Renal cortex interstitium (tissue), 15 donors: ENCODE data around the gene ENDOV. TPM values are rescaled to one million over a fixed set of nuclear protein-coding genes. Genes with fewer than 3 reads are reported as not detected.
A peak's percentile ranks its signal among the peaks of the same experiment; 100 is the strongest.

ENCODE experiments used
- DNase-seq, 11 donors: peaks; one replicate each; pipeline ENCODE4 v3.0.0-alpha.2; 2013; ENCODE audit warnings: low read depth in 9 of 11, low spot score in 4 of 11; ENCODE audit errors: extremely low read depth in 1 of 11
- long read RNA-seq, 16 experiments: transcript quantifications; one replicate each; lab custom pipeline, GENCODE V29; 2026
- polyA plus RNA-seq, 3 donors: library from polyadenylated mRNA; unstranded; fragments of 120-200 nt; gene quantifications; one replicate each; pipeline ENCODE4 v1.2.1, GENCODE V29; 2013; ENCODE audit not compliant: insufficient read length in 3 of 3

The ENDOV gene
- polyA plus RNA-seq, result 10 to 100 TPM; 28.7 to 40.9 (median 34.6) TPM
- long read RNA-seq, donor 1, partial matches to known transcripts, result 0 of 1 reads
- long read RNA-seq, donor 1, other reads (novel, unspliced or antisense), result 0 of 1 reads
- long read RNA-seq, donor 2, partial matches to known transcripts, result 0 of 2 reads
- long read RNA-seq, donor 2, other reads (novel, unspliced or antisense), result 0 of 2 reads
- long read RNA-seq, donor 3, transcript ENDOV-213 (9 exons, 2,680 nt), result major isoform, 5 of 6 reads
- long read RNA-seq, donor 3, partial matches to known transcripts, result 0 of 6 reads
- long read RNA-seq, donor 3, other reads (novel, unspliced or antisense), result 0 of 6 reads
- long read RNA-seq, donor 4, partial matches to known transcripts, result 0 of 3 reads
- long read RNA-seq, donor 4, other reads (novel, unspliced or antisense), result 0 of 3 reads
- long read RNA-seq, donor 5, result 0 reads
- long read RNA-seq, donor 6, partial matches to known transcripts, result 0 of 2 reads
- long read RNA-seq, donor 6, other reads (novel, unspliced or antisense), result 0 of 2 reads
- long read RNA-seq, donor 7, partial matches to known transcripts, result 0 of 4 reads
- long read RNA-seq, donor 7, other reads (novel, unspliced or antisense), result 0 of 4 reads
- long read RNA-seq, donor 8, result 0 reads
- long read RNA-seq, donor 9, partial matches to known transcripts, result 0 of 6 reads
- long read RNA-seq, donor 9, other reads (novel, unspliced or antisense), result 0 of 6 reads
- long read RNA-seq, donor 10, partial matches to known transcripts, result 0 of 2 reads
- long read RNA-seq, donor 10, other reads (novel, unspliced or antisense), result 0 of 2 reads
- long read RNA-seq, donor 11, partial matches to known transcripts, result 0 of 1 reads
- long read RNA-seq, donor 11, other reads (novel, unspliced or antisense), result 0 of 1 reads
- long read RNA-seq, donor 12, partial matches to known transcripts, result 0 of 2 reads
- long read RNA-seq, donor 12, other reads (novel, unspliced or antisense), result 0 of 2 reads
- long read RNA-seq, donor 13, result 0 reads
- long read RNA-seq, donor 14, partial matches to known transcripts, result 0 of 1 reads
- long read RNA-seq, donor 14, other reads (novel, unspliced or antisense), result 0 of 1 reads
- long read RNA-seq, donor 15, result 0 reads
- long read RNA-seq, donor 16, partial matches to known transcripts, result 0 of 8 reads
- long read RNA-seq, donor 16, other reads (novel, unspliced or antisense), result 0 of 8 reads

DNA sequence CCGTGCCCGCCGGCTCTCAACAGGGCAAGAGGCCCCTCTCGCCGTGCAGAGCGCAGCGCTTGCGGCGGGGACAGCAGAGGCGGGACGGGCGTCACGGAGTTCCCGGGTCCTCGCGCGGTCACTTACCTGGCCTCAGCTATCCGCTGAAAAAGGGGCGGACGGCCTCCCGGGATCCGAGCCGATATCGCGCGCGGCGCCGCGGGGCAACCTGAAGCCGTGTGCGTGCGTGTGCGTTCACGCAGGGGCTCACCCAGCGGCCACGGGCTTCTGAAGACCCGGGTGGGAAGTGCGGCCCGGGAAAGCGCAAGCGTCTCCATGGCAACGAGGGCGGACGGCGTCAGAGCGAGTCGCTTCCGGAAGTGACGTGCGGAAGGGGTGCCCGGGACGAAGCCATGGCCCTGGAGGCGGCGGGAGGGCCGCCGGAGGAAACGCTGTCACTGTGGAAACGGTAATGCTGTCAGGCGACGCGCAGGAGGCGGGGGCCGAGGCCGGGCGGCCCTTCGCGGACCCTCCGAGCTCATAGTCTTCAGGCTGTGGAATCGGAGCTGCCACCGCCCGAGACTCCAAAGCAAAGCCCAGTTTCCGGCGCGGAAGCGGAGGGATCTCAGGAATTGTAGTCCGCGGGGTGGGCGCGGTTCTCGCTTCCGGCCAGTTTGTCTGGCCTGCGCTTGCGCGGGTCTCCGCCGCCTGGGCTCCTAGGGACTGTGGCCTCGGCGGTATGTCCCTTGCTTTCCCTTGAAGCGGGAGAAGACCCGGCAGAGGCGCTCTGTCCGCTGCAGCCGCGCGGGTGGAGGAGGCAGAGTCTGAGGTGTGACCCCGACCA is at the start of gene ENDOV:
ENDOV (plus strand) TSS at position 365 of the 823 bp plus-strand sequence; CDS start at position 393, 28 bp downstream.
- DNase-seq, result peak; percentile 86 to 96 (median 95)

DNA sequence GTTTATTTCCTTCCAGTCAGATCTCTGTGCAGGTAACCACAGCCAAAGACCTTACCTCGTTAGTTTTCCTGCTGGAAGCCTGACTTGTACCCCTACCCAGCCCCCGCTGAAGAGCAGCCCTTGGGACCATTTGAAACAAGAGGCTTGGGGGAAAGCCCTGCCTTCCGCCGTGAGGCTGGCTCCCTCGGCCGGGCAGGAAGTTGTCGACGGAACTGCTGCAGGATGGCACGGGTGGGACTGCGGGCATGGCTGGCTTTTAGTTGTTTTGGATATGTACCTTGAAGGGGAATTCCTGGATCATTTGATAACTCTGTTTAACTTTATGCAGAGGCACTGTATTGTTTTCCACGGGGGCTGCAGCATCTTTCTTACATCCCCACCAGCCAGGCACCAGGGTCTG is 49.0 kb upstream of the ENDOV start:
- no peak for DNase-seq

DNA sequence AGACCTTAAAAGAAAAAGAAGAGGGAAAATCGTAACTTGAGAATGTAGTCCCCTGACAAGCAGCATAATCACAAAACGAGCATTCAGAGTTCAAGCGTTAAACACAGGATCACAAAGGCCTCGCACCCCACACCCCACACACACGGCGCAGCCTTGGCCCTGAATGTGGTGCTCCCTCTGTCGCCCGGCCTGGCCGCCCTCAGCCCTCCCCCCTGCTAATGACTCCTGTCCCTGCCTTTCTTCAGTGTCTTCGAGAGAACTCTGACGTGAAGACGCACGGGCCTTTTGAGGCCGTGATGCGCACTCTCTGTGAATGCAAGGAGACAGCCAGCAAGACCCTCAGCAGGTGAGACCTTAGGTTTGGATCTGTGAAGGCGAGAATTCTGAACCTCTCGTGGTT is 47.5 kb upstream of the ENDOV start:
- DNase-seq, result no peak

DNA sequence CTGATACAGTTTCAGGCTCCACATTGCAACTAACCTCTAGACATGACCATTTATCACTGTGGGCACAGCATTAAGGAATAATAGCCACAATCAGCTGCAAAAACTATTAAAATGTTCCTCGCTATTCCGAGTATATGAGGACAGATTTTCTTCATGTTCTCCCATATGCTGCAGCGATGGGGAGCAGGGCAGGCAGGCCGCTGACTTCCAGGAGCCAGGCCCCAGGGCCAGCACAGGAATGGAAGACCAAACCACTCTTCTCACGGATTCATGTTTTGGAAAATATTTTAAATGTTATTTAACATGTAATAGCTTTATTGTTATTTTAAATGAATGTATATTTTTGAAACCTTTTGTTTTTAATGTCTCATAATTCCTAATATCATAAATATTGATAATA is 43.8 kb upstream of the ENDOV start:
- no peak for DNase-seq

DNA sequence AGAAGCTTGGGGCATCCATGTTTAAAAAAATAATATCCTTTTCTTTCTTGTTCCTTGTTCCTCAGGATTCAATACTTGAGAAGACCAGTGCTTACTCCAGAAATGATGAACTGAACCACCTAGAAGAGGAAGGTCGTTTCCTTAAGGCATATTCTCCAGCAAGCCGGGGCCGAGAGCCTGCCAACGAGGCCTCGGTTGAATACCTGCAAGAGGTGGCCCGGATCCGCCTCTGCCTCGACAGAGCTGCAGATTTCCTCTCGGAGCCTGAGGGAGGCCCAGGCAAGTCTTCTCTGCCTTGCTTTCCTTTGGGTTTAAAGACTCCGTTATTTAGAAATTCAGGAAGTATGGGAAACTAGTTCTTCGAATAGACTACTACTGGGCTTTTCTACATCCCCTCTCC is 42.5 kb upstream of the ENDOV start:
- DNase-seq, result no peak

DNA sequence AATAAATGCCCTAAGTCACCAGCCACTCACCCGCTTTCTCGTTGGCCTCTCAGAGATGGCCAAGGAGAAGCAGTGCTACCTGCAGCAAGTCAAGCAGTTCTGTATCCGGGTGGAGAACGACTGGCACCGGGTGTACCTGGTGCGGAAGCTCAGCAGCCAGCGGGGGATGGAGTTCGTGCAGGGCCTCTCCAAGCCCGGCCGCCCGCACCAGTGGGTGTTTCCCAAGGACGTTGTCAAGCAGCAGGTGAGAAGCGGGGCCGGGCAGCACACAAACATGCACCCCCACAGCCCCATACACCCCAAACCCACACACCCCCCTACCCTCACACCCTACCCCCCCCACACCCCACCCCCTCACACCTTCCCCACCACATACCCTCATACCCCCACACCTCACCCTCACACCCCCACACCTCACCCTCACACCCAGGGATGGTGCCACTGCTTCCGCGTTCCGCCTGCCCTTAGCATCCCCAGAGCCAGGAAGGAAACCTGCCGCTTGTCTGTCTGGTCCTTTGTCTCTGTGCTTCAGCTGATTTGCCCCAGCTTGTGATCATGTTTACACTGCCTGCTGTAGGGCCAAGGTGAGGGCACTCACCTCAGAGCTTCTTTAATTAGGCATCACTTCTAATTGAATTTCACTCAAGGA is 41.9 kb upstream of the ENDOV start:
- DNase-seq, result no peak

DNA sequence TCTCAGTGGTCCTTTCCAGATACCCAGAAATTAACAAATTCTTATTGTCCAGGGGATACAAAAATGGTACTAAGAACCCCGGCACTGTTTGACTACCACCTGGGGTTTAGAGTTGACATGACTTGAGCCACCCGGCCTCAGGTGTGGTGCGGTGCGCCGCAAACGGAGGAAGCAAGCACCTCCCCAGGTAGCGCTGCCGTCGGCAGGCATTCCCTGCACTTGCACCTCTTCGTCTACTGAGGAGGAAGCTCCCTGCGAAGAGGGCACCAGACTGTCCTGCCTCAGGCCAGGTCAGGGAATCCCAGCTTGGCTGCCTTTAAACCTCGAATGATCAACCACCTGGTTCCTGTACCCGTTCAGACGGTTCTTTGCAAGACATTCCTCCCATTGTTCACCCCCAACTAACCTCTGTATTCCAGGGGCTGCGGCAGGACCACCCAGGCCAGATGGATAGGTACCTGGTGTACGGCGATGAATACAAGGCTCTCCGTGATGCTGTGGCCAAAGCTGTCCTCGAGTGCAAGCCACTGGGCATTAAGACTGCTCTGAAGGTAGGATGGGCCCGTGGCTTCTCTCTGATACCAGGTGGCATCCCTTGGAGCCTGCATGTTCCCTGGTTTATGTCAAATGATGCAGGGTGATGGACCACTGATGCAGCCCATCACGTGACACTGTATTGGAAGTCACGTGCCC is 40.8 kb upstream of the ENDOV start:
- DNase-seq, result no peak

DNA sequence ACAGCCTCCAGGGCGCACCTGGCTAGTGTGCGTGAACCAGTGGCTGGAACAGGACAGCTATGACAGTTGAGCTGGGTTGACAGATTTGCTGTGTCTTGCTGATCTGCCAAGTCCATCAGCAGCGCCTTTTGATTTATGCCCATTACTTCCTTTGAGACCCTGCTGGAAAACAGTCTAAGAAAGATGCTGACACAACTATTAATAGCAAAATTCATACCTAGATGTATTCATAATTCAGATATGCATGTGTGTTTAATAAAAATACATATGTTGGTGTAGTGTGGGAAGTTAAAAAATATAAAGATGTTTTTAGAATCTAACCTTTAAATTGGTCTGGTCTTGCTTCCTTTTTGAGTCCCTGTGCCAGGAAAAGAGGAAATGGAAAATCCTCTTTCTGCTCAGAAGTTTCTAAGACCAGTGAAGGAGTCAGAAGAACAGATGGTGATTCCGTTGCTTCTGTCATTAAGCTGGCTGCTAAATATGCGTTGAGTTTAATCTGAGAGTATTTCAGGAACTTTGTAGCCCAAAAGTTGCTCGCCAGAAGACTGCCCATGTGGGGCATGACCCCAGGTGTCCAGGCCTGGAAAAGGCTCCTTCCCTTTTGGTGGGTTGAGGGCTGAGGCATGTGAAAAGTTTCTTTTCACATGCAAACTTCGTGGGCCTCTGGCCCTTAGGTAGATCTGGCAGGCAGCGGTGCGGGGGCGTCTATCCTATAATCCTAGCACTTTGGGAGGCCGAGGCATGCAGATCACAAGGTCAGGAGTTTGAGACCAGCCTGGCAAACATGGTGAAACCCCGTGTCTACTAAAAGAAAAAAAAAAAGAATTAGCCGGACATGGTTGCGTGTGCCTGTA is 40.0 kb upstream of the ENDOV start:
- no peak for DNase-seq

DNA sequence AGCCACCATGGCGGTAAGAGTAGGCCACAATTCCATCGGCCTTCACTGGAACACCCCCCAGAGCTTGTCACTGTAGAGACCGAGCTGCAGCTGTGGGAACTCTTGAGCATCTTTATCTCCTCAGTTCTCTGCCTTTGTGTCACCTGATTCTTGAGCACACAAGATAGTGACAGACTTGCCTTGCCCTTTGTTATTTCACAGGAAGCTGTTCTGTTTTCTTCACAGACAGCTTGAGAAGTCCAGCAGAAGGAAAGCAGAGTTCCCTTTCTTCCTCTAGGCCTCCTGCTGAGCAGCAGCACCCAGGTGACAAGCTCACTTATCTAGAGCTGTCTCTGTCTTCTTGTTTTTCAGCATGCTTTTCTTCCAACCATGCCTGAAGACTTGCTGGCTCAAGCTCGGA is 38.4 kb upstream of the ENDOV start:
- DNase-seq, result no peak

DNA sequence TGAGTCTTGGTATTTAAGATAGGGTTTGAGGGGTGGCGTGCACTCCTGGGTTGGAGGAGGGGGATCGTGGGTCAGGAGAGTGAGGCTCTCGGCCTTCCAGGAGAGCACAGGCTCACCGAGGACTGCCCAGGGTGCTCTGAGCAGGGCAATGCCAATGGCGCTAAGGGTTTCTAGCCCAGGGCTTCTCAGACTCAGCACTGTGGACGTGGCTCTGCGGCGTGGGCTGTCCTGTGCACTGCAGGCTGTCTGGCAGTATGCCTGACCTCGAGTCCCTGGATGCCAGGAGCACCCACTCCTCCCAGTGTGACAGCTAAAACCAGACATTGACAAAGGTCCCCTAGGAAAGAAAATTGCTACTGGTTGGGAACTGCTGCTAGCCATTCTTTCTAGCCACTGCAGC is 37.2 kb upstream of the ENDOV start:
- no peak for DNase-seq

DNA sequence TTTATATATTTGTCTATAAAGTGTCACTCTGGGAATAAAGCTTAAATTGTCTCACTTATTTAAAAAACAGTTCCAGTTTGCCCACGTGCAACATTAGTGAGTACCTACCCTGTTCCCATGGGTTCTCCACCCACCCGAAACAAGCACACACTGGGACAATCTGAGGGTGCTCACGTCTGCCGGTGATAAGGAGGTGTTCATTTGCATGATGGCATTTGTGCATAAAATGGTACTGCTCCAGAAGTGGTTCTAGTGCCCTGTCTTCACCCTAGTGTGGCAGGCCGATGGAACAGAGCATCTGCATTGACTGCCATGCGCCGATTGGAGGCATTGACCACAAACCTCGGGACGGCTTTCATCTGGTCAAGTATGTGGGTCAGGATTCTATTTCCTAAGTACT is 35.6 kb upstream of the ENDOV start:
- no peak for DNase-seq

DNA sequence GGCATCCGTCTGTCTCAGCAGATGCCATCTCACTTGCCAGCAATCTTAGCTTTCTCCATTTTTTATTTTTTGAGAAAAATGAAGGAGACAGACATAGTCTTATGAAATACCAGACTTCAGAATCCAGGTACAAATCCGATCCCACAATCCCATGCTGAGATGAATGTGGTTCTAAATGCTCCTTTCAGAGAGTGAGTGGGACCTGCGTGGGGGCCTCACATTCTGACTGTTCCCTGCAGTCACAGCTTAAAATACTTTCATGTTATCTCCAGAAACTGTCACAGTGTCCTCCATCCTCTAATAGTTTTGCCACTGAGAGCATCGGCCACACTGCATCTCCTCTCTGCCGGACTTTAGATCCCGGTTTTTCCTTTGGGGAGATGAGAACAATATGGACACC is 34.9 kb upstream of the ENDOV start:
- no peak for DNase-seq

DNA sequence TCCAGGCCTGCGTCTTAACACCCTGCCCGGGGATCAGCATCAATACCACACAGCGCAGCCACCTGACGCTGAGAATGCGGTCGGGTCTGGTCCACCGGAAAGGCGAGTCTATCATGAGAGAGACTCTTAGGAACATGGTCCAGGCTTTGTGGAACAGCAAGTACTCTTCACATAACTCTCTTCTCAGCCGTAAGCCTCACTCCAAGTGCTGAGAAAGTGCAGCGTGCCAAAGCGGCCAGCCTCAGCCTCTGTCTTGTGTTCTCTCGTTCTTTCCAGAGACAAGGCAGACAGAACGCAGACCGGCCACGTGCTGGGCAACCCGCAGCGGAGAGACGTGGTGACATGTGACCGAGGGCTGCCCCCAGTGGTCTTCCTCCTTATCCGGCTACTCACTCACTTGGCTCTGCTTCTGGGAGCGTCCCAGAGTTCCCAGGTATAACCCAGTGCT is 34.4 kb upstream of the ENDOV start:
- no peak for DNase-seq

DNA sequence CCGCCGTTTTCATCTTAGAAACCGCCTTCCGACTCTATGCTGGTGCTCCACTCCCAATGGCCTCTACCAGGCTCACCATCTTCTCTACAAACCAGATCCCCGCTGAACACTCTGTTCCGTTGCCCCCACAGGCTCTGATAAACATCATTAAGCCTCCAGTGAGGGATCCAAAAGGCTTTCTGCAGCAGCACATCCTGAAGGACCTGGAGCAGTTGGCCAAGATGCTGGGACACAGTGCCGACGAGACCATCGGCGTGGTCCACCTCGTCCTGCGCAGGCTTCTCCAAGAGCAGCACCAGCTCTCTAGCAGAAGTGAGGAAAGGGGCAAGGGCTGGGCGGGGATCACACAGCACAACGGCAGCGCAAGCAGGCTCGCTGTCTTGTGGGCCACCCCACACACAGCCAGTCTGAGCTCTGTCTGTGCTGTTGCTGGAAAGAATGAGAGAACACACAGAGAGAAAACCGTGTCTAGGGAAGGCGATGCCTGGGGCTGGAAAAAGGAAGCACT is 33.5 kb upstream of the ENDOV start:
- DNase-seq, result no peak

DNA sequence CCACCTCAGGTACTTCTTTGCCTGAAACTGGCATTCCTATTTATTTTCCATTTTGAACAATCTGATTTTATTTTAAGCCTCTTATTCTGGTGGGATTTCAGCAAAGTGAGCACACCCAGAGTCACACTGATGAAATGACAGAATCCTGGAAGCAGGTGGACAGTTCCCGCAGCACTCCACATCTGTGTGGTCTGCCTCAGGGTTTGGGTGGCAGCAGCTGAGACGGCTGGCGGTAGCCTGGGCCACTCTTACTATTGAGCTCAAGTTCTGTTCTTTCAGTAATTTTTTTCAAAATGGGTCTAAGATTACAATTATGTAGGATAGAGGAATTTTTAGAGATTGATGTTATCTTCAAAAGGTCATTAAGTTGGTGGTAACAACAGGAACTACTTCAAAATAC is 32.5 kb upstream of the ENDOV start:
- DNase-seq, result no peak

DNA sequence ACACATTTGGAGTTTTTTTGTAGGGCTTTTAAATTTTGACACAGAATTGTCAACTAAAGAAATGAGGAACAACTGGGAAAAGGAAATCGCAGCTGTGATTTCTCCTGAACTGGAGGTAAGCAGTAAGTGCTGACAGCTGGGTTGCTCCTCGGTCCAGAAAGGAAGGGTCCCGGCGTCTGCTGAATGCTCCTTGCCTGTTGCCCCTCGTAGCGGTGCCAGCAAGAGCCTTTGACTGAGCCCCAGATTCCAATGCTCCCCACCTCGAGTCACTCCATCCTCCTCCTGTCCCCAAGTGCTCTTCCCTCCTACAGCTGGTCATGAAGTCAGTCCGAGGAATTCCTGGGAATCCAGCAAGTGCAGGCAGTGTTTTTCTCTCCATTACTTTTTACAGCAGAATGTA is 32.0 kb upstream of the ENDOV start:
- no peak for DNase-seq
